Myocyte (in vitro differentiated cells): ENCODE results near the gene DHCR24. TPM values are rescaled to one million over a fixed set of nuclear protein-coding genes. Genes with fewer than 3 reads are reported as not detected.
"Not testable (repeated sequence)": the region's sequence is repeated elsewhere in the genome, so short reads cannot be mapped to it uniquely, and the experiment has no call there.

ENCODE experiments used
- DNase-seq: peaks from one replicate; pipeline ENCODE4 v3.0.0-alpha.2; 2012; ENCODE audit warnings: low read depth
- total RNA-seq: library from RNA; depleted of rRNA; stranded (reverse); fragments of >200 nt; gene quantifications from 2 replicates; pipeline ENCODE4 v1.2.3, GENCODE V29; 2014

Gene DHCR24
- total RNA-seq, 1 donor from 2014 or later: 44.5 TPM

DNA sequence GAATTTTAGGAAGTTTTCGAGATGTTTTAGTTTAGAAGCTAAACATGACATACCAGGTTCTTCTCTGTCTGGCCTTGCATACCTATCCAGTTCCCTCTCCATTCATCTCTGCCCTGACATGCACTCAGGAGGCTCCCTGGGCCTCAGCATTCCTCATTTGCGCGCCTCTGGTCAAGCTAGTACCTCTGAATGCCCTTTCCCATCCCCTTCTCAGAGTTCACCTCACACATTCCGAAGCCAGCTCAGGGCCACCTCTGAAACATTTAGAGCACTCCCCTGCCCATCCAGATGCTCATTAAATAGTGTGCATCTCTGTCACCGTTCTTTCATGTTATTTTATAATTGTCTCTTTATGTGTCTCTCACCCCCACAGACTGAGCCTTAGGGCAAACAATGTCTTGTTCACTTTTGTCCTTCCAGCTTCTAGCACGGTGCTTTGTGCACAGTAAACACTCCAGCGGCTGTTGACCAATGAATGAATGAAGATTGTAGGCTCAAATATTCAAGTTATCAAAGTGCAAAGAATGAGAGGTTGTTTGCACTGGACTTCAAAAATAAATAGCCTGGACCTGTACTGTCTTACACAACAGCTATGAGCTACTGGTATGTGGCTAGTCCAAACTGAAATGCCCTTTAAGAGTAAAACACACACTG, 1.2 kb upstream of the DHCR24 start:
- DNase-seq: no peak

DNA sequence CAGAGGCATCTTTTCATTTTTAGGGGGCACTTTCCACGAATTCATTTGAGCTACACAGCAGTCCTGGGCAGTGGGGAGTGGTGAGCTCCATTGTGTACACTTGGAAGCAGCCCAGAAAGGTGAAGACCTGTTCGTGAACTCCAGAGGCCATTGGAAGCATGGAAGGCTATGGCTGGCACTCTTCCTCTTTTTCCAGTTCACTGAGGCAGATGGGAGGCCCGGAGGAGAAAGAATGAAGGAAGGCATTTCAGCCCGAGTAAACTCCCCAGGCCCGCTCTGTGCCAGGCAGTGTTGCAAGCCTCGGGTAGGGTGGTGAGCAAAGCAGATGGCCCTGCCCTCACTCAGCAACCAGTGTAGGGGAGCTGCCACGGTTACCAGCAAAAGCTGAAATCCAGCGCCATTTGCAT, 673 bp upstream of the DHCR24 start:
- no peak for DNase-seq

DNA sequence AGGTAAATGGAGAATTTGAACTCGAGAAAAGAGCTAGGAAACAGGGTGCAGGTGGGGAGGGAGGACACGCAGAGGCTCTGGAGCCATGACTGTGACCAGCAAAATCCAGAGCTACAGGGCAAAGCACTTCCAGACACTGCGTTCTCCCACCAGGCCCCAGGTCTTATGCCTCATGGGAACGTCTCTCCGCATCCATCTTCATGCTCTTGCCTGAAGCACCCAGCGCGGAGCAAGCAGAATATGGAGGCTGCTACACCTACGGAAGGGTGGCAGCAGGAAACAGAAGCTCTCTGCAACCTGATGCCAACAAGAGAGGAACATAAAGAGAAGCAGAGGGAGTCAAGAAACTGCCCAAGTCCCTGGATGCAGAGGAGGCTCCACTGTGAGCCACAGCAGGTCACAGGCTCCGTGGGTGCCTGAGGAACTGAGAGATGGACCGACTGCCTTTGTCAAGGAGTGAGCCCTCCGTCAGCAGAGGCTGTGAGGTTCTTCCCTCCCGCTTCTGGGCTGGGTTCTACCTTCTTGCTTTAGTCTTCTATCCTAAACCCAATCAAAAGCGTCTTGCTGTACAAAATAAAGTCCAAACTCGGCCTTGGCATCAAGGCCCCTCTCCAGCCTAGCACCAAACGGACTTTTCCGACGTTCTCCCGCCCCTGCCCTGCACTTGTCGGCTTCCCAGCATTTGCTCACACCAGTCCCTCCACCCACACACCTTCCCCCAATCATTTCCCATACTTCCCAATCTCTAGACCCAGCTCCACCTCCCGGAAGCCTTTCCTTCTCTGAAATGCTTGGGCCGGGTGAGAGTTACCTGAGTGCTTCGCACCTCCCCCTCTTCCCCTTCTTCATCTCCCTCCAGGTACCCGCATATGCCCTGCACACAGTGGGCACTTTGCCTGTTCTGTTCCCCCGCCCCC, 930 bp downstream of the DHCR24 start:
- no peak for DNase-seq

DNA sequence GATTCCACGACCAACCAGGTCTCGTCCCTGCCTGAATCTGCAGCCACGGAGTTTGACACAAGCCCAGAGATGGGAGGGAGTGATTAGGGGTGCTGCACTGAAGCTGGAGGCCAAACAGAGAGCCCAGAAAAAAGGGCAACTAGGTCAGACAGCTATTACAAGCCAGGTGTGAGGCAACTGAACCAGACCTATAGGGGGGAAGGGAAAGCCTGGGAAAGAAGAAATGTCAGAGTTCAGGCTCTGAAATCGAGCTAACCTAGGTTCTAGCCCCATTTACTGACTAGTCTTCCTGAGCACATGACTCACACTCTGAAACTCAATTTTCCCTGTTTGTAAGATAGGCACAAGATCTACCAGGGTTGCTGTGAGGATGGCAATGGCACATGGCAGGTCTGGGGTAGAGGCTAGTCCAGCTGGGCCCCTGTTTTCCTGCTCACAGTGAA, 1.7 kb downstream of the DHCR24 start:
- DNase-seq: no peak

DNA sequence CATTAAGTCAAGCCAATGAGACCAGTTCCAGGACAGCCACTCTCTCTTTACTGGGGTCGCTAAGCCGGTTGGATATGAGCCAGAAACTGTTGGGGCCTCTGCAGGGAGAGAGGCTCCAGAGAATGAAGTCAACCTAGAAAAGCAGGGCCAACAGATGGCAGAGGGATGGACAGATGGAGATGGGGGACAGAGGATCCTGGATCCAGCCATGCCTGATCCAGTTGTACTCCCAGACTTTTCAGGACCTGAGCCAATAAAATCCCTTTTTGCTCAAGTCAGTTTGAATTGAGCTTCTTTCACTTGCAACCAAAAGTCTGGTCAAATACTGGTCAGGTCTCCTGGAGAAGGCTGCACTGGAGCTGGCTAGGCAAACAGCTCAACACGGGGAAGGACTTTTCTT, 2.2 kb downstream of the DHCR24 start:
- no peak for DNase-seq

DNA sequence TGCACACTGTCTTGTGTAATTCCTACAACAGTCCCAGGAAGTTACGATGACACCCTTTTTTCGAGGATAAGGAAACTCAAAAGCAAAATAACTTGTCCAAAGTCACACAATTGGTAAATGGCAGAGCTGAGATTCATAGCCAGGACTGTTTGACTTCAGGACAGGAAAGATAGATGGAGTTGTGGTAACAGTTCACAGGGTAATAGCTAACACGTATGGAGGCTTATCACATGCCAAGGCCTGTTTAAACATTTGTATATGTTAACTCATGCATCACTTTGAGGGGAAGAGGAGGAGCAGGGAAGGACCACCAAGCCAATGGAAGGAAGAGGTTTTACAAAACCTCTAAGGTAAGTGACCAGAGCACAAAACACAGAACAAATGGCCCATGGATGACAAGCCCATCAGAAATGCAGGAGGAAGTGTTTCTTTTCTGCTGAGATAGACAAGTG, 2.8 kb downstream of the DHCR24 start:
- DNase-seq: no peak

DNA sequence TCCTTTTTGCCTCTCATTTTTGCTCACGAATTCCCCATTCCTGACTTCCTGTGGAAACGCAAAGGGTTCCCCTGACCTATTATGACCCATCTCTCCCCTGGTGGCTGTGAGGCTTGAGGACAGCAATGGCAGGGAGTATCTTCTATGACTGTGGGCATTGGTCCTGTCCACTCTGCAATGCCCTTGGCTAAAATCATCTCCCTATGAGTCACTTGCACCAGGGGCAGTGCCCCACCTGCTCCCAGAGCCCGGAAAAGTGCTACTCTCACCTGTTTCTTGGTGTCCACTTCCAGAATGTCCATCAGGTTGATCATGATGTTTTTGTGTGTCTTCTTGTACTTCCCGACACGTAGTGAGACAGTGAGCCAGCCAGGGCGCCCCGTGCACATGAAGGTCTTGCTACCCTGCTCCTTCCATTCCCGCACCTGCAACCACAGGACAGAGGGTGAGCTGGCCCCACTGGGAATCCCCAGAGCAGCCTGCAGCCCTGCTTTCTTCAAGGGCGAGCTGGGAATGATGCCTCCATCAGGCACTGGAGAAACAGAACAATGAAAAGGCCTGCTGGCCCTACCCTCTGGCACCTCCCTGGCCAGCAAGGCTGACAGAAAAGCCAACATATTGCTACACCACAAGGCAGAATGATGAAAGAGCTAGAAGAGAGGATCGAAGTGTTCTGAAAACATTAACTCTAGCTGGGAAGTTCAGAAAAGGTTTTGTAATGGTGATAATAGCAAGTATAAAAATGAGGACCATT, 3.5 kb downstream of the DHCR24 start:
- no peak for DNase-seq

DNA sequence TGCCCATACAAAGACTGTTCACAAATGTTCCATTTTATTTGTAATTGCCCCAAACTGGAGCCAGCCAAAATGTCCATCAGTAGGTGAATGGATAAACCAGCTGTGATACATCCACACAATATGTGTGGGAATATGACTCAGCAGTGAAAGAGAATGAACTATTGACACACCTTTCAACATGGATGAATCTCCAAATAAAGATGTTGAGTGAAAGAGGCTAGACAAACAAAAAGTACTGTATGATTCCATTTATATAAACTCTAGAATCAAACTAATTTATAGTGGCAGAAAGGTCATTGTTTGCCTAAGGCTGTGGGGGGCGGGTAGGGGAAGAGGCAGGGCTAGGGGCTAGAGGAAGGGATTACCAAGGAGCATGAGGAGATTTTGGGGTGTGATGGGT, 4.5 kb downstream of the DHCR24 start:
- no peak for DNase-seq

DNA sequence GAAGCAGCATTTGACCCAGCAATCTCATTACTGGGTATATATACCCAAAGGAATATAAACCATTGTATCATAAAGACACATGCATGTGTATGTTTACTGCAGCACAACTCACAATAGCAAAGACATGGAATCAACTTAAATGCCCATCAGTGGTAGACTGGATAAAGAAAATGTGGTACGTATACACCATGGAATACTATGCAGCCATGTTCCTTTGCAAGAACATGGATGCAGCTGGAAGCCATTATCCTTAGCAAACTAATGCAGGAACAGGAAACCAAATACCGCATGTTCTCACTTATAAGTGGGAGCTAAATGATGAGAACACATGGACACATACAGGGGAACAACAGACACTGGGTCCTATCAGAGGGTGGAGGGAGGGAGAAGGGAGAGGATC, 5.4 kb downstream of the DHCR24 start:
- not testable (repeated sequence) for DNase-seq

DNA sequence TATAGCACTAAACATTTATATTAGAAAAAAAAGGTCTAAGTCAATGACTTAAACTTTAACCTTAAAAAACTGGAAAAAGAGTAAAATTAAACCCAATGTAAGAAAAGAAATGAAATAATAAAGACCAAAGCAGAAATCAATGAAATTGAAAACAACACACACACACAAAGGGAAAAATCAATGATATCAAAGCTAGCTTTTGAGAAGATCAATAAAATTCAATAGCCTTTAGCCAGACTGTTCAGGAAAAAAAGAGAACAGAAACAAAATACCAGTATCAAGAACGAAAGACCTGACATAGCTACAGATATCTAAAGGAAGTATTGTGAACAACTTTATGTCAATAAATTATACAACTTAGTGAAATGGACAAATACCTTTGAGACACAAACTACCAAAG, 7.1 kb downstream of the DHCR24 start:
- no peak for DNase-seq

DNA sequence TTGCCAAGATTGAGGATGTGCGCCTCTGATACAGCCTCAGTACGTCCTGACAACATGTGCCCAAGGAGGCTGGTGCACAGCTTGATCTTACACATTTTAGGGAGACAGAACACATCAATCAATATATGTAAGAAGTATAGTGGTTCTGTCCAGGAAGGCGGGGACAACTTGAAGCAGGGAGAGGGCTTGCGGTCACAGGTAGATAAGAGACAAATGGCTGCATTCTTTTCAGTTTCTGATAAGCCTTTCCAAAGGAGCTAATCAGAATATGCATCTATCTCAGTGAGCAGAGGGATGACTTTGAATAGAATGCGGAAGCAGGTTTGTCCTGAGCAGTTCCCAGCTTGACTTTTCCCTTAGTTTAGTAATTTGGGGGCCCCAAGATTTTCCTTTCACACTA, 10.2 kb downstream of the DHCR24 start:
- no peak for DNase-seq

DNA sequence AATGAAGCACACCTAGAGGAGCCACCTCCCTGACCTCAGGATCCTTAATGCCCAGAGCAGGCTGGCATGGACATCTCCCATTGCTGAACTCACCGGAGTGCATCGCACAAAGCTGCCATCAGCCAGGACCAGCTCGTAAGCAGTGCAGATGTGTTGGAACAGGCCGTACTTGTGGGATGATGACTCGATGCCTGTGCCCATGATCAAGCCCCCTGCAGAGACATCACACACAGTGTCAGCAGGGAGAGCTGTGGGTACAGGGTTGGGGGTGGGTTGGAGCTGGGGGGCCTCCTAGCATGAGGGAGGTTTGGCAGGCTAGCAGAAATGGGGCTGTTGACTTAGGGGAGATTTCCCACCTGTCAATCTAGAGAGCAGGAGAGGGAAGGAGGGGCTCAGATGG, 12.0 kb downstream of the DHCR24 start:
- no peak for DNase-seq

DNA sequence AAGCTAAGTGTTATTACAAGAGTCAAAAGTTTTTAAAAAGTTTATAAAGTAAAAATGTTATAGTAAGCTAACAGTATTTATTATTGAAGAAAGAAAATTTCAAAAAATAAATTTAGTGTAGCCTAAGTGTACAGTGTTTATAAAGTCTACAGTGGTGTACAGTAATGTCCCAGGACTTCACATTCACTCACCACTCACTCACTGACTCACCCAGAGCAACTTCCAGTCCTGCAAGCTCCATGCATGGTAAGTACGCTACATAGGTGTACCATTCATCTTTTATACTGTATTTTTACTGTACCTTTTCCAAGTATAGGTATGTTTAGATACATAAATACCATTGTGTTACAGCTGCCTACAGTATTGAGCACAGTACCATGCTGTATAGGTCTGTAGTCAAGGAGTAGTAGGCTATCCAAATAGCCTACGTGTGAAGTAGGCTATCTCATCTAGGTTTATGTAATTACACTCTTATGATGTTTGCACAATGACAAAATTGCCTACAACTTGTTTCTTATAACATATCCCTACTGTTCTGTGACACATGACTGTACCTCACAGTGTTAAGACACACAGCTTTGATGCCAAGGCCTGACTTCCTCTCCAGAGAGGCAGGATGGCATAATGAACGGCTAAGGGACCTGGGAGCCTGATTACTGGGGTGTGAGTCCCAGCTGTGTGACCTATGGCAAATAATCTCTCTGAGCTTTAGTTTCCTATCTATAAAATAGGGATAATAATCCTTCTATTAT, 12.7 kb downstream of the DHCR24 start:
- DNase-seq: no peak

DNA sequence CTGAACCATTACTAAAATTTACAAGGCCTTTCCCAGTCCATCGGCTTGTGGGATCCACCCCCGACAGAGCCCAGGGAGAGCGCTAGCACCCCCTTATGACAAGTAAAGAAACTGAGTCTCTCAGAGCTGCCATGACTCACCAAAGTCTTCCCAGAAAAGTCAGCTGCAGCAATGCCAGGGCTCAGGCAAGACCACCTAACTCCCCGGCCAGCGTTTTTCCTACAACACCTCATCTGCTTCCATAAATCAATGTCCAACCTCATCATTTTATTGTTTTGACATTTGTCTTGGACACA, 15.0 kb downstream of the DHCR24 start:
- DNase-seq: no peak

DNA sequence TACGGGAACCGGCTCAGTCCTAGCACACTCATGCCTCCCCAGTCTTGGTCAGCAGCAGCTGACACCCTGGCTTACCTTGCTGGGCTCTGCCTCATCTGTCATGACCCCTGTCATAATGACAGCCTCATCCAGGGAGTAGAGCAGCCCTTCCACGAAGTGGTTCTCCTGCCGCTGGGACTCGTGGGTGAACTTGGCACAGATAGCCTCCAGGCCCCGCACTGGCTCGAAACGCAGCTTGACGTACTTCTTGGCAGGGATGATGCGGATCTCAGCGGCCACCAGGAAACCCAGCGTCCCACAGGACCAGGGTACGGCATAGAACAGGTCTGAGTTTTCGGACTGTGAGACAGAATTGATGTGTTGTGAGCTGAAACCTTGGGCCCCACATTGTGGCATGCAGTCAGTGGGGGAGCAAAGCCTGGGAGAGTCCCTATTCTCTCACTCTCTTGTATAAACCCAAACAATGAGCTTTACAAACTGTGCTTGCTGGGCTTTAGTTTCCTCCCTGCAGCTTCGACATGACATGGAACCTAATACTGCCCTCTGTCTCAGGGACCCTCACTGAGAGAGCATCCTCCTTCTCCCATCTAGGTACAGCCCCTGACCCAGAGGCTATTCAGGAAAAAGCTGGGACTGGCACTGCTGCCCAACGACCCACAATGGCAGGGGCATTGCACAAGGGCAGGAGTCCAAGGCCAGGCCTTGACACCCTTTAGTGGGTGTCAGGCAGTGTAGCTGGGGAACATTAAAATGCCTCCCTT, 15.5 kb downstream of the DHCR24 start:
- DNase-seq: no peak

DNA sequence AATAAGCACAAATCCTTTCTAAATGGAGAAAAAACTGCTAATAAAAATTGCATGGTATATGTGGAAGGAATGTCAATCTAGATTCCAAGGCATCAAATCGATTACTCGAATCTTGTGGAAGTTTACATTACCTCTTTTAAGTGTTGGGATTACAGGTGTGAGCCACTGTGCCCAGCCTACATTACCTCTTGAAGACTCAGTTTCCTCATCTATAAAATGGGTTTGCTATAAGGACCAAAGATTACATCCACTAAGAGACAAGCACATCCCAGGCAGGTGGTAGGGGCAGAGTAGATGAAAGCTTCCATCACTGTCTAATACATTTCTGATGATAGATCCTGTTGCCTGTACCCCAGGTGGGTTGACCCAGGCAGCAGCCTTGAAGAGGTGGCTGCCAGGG, 16.1 kb downstream of the DHCR24 start:
- no peak for DNase-seq

DNA sequence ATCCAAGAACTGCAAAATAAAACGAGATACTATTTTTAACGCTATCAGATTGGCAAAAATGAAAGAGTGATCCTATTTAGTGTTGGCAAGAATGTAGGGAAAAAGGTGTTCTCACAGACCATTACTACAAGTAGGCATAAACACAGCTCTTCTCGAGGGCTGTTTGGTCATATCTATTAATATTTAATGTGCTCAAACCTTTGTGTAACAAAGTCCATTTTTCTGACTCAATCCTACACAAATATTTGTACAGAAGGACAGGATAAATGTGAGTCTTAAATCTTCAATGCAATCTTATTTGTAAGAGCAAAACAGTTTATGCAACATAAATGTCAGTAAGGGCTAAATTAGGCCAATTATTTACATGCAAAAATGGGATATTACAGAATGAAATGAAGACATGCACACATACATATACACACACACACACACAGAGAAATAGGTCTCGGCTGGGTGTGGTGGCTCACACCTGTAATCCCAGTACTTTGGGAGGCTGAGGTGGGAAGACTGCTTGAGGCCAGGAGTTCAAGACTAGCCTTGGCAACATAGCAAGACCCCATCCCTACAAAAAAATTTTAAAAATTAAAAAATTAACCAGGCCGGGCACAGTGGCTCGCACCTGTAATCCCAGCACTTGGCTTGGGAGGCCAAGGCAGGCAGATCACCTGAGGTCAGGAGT, 17.7 kb downstream of the DHCR24 start:
- no peak for DNase-seq

DNA sequence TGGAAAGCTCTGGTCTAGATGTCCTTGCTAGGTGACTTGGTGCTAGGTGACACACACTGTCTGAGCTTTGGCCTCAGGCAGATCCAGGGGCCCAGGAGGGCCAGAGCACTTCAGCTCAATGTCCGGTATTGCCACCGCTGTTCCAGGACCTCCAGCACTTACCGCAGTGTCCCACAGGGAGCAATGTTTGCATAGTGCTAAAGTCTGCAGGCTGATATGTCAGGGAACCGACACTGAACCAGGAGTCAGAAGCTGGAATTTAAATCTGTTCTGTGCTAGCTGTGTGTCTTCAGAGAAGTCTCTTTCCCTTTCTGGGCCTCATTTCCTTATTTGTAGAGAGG, 19.3 kb downstream of the DHCR24 start:
- no peak for DNase-seq

DNA sequence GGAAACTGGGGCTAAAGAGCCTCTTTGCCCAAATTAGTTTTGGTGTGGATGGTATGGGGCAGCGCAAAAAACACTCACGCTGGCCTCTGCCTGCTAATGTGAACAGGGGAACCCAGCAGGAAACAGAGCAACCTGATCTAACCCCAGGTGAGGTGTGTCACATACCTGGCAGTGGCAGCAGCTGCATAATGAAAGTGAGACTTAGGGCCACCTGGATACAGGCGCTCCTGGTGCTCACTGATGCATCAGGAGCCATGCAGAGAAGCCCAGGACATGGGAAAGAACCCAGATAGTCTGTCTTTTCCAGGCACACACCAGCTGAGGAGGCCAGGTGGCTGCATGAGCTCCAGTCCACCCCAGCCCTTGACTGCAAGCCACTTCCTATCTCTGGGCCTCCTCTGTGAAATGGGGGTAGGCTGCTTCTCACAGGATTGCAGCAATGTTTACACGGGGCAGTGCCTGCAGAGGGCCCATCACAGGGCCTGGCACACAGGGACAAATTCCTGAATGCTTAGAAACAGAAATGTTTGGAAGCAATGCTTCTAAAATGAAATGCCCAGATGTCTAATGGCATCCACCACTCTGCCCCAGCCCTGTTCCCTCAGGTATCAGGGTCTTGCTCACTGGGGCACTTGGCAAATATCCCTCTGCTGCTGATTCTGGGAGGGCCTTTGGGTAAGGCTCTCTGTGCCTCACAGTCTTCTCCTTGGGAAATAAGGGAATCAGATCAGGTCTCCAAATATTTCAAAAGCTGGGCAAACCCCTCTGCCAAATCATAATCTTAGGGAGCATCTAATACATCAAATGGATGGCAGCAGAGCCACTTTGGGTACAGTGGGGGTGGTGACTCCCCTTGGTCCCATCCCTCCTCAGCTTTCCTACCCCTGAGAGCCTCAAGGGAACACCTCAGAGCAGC, 19.9 kb downstream of the DHCR24 start:
- DNase-seq: no peak
